GM21825 (cell line): ENCODE data around the gene CAPN2.

Source experiments
- ATAC-seq: cut with Tn5 transposase; IDR thresholded peaks from one replicate; pipeline ENCODE4 v1.9.1; 2021; ENCODE audit warnings: mild to moderate bottlenecking, moderate library complexity; ENCODE audit not compliant: unreplicated experiment

Gene CAPN2

DNA sequence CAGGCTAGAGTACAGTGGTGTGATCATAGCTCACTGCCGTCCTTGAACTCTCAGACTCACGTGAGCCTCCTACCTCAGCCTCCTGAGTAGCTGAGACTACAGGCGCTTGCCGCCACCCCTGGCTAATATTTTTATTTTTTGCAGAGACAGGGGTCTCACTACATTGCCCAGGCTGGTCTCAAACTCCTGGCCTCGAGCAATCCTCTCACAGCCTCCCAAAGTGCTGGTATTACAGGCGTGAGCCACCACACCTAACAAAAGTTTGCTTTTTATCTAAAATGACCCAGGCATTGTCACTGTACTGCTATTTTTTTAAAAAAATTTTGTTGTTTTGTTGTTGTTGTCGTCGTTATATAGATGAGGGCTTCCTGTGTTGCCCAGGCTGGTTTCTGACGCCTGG is 46.4 kb downstream of the CAPN2 start:
- no peak for ATAC-seq

DNA sequence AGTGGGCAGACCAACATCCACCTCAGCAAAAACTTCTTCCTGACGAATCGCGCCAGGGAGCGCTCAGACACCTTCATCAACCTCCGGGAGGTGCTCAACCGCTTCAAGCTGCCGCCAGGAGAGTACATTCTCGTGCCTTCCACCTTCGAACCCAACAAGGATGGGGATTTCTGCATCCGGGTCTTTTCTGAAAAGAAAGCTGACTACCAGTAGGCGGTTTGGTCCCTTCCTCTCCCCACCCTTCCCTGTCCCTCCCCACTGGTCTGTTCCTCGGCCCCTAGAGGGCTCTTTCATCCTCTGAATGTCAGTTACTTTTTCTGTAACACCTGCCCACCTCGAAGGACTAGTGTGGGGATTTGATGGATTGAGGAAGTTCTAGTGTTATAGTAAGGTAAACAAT is 46.9 kb downstream of the CAPN2 start:
- no peak for ATAC-seq

DNA sequence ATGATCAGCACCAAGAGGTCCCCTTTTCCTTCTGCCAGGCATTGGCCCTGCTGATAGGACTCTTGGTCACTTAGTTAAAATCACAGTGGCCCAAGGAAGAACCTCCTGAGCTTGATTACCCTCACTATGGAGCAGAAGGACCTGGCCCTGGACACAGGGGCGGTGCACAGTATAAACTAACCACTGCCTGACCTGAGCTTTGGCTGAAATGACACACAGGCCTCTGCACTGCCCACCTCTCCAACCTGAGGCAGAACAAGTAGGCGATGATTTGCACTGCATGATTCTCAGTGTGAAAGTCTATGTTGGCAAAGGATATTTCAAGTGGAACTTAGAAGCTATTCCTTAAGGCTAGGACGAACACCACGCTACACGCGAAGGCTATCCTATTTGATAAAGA is 48.5 kb downstream of the CAPN2 start:
- no peak for ATAC-seq

DNA sequence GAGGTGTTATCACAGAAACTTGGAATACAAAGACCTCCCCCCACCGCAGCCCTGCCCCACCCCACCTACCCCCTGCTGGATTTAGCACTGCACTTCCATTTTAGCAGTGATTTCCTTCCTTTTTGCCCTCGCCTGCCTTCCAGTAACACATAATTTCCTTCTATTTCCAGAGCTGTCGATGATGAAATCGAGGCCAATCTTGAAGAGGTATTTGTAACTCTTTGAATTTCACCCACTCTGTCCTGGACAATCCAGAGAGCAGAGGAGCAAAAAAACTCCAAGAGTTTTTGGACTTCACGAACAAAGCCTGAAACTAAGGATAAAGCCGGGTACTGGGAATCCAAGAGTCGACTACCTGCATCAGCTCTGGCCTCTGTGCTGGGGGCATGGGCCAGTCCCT is 49.1 kb downstream of the CAPN2 start:
- ATAC-seq: no peak

DNA sequence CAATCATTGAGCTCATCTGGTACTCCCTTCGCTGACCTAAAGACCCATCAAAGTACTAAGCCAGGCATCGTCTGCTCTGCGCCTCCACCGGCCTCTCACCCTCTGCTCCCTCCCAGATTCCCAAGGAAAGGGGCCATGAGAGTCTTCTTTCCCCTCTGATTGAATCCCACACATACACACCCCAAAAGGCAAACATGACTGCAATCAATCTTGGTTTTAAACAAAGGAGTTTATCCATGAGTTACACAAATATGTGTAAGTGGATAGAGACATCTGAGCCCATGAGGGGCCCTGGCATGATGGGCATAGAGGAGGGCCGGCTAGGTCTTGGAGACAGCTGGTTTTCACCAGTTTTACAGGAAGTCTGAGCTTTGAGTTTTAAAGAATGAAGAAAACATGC is 50.9 kb downstream of the CAPN2 start:
- no peak for ATAC-seq

DNA sequence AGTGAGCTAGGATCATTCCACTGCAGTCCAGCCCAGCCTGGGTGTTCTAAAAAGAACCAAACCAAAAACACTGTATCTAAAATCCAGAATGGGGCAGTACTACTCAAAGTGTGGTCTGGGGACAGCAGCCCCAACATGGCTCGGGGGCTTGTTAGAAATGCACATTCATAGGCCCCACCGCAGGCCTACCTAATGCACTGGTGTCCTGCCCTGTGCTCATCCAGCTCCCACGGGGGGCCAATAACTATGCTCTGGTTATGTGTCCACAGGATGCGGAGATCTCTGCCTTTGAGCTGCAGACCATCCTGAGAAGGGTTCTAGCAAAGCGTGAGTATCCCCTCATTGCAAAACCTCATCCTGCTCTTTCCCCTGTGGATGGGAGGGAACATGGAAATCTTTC is 51.5 kb downstream of the CAPN2 start:
- ATAC-seq: no peak

DNA sequence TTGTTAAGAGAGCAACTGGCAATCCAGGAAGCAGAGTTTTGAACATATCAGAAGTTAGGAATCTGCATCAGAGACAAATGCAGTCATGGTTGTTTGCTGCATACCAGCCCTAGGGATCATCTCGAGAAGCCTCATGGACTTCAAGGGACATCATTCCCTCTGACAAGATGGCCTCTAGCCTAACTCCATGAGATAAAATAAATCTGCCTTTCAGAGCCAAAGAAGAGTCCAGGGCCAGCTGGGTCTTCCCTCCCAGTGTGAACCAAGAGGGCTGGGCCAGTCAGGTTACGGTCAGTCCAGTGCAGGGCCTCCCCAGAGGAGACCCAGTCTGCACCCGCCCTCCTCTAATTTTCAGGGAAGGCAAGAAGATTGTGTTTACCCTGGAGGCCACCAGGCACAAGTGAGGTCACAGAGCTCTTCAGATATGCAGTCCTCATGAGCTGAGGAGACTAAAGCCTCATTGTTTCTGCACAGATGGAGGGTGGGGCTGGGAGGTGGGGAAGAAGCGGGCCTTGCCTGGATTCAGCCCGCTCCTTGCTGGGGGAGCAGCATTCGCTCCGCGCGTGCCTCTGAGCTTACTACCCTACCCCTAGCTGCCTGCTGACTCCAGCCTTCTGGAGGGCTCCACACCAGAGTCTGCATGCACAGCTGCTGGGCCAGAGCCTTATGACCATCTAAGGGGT is 52.8 kb downstream of the CAPN2 start:
- no peak for ATAC-seq

DNA sequence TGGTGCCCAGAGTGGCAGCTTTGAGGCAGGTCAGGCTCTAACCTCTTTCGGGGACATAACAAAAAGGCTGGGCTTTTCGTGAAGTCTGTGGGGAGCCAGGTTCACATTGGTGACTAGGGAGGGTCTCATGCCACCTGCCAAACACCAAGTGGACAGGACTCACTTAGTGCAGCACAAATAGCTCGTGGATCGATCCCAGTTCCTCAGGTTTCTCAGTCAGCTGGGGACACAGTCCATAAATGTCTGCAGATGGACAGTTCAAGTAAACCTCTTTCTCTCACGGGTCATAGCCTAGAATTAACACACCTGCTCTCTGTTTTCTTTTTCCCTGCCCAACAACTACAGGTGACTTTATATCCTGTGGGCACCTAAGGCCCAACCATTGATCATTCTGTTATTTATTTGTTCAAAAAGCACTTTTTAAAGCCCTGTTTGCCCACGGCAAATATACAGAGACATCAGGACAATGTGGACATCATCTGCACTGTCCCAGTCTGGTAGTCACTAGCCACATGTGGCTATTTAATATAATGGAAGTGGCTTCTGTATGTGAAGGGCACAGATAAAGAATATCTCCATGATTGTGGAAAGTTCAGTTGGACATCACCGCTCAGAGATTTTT is 53.5 kb downstream of the CAPN2 start:
- no peak for ATAC-seq

DNA sequence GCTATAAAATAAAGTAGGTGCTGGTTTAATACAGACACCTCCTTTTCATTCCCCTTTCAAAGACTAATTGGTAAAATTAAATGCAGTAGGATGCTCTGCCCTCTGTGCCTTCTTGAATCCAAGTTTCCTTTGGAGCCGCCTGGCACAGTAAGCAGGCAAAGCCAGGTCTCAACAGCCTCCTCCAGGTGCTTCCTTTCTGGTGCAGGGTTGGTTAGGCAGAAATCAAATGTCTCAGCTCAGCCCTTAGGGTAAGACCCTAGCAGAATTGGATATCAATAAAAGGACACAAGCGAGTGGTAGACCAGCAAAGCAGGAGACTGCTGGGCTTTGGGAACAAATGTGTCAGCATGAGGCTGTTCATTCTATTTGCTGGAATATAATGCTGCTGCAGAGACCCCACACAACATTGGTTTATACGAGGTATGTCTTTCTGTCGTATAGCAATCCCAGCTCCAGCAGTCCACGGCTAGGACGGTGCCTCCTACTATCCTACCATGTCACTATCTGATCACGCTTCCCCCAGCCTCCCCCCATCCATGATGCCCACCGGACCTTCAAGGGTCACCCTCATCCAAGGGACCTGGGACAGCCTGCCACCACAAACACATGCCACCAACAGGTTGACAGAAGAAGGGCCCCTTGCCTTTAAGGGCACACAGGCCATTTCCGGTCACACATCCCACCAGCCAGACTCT is 58.4 kb downstream of the CAPN2 start:
- ATAC-seq: no peak

DNA sequence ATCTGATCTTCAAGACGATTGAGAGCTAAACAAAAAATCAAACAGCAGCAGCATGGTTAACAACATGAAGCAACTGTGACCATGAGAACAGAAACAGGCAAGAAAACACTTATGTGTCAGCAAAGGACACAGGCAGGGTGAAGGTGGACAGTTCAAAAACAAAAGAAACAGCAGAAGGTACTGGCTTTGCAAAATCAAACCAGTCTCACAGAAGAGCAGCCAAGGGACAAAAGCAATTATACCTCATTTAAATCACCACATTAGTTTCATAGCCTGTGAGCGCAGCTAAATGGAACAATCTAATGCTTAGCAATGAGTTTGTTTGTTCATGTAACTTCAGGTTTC is 59.1 kb downstream of the CAPN2 start:
- ATAC-seq: no peak

DNA sequence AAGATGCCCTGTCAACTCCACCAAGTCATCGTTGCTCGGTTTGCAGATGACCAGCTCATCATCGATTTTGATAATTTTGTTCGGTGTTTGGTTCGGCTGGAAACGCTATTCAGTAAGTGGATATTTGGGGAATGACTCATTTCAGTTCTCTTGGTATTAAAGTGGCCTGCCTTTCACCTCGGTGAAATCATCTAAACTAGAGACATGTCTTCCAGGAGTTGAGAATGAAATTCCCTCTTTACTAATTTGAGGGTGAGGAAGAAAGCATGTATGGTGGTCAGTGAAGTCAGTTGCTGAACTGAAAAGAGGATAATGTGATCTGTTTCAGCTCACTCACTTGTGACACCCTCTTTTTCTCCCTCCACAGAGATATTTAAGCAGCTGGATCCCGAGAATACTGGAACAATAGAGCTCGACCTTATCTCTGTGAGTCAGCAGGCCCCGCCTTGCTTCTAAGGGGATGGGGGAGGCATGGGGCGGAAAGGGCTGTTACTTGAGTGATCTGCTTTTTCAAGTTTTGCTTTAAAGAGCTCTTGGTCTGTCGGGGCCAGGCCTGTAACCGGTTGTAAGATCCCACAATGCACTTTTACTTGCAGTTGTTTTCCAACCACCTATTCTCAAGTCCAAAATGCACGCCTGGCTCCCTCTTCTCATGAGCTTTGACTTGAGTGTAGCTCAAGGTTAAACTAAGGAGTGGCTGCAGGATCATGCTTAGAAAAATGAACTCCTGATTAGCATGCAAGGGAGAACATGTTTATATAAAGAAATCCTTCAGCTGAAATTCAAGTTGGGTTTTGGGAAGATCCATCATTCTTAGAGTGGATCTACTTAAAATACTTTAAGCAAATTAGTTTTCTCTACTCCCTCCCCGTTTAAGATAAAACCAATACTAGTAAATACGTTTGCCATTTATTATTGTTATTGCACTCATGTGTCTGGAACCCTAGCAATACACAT is 59.8 kb downstream of the CAPN2 start:
- no peak for ATAC-seq

DNA sequence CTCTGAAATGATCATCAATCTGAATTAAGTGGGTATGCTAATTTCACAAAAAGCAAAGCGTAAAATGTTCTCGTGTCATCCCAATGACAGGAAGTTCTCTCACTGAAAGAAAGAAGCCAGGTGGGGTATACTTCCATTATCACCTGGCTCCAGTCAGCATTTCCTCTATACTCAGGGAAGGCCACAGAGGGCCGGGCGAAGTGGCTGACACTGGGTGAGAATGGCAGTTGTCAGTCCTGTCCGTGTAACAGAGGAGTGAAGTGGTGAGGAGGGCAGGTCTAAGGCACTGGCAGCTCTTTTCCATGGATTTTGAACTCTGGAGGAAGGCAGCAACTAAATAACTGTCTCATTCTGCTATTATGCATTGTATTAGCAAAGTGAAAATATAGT is 60.4 kb downstream of the CAPN2 start:
- ATAC-seq: no peak

DNA sequence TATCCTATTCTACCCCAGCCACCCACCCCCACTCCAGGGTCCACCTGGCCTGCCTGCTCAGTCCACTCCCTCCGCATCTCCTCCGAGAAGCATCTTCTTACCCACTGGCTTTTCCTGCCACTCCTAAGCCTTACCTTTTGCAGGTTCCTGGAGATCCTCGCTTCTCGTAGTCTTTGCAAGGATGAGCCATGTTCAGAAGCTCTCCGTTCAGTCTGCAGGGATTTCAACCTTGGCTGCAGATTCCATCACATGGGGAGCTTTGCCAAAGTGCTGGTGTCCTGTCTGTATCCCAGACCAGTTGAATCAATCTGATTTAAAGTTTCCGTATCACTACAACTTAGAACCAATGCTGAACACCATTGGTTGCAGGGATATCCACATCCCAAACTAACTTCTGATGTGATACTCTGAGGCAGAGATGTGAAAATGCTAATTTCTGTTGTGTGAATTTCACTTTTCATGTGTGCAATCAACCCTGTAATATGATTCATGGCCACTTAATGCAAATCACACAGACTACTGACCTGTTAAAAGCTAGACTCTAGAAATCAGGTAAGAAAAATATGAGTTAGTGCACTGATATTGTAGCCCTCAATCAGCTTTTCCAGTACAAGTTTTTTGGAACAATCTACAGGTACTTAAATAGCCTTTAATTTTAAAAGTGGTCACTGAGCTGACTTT is 61.9 kb downstream of the CAPN2 start:
- no peak for ATAC-seq

DNA sequence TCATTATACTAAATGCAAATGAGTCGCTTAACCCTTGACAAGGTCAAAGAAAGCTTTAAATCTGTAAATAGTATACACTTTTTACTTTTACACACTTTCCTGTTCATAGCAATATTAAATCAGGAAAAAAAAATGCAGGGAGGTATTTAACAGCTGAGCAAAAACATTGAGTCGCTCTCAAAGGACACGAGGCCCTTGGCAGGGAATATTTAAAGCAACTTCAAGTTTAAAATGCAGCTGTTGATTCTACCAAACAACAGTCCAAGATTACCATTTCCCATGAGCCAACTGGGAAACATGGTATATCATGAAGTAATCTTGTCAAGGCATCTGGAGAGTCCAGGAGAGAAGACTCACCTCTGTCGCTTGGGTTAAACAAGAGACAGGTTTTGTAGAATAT is 62.7 kb downstream of the CAPN2 start:
- ATAC-seq: no peak

DNA sequence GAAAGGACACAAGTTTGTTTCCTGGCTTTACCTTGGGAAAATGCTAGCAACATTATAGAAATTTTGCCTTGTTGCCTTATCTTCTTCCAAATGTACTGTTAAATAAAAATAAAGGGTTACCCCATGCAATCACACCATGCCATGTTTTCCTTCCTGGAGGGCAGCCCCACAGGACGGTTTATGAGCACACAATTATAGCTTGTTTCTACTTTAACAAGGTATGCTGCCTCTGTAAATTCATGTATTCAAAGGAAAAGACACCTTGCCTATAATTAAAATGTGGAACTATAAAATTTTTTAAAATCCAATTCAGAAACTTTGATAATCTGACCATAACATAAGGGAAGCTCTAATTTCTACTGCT is 63.4 kb downstream of the CAPN2 start:
- no peak for ATAC-seq

DNA sequence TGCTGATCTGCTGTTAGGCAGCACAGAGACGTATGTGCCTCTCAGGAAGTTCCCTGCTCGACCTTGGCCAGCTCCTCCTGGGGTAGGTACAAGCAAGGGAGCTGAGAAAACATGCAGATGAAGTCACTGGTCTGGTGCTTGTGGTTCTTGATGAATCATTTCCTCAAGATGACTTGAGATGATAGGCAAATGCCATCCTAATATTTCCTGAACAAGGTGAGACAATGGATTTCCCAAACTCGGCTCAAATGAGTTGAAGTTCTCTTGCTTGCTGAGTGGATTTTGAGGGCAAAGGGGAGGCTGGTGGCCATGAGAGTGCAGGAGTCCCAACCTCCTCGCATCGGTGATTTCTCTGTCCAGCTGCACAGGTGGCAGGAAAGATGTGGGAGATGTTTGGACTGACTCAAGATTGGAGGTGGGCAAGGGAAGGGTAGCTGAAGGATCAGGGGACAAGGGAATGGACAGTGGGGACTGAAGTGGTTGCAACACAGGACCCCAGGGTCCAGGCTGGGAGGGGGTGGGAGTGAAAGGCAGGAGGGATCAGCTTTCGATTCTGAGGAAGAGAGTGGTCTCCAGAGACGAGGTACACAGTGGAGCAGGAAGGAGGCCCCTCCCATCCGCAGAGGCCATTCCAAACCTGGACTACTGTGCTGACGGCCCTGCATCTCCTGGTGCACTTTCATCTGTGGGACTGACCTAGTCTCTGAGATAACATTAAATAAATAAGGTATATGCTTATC is 63.9 kb downstream of the CAPN2 start:
- ATAC-seq: no peak

DNA sequence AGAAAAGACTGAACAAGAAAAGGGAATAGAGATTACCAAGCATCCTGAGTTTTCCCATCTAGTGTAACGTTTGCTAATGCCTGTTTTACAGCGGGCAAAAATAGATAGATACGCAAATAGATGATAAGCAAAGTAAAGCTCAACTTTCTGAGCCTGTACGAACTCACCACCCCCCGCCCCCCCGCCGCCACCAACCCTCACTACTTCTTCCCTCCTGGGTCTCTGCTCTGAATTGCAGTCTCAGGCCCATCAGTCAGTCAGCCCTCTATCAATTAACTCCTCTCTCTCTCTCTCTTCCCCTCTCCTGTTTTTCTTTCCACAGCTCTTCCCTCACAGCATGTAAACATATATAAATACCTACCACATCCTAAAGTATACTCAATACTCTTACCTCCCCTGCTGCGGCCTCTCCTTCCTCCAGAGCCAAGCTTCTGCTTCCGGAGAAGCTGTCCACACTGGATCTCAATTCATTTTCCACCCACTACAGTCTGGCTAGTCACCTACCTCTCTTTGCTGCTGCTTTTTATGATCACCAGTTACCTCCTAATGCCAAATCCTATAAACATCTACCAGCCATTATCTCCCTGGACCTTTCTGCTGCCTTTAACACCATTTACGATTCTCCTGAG is 64.6 kb downstream of the CAPN2 start:
- no peak for ATAC-seq

DNA sequence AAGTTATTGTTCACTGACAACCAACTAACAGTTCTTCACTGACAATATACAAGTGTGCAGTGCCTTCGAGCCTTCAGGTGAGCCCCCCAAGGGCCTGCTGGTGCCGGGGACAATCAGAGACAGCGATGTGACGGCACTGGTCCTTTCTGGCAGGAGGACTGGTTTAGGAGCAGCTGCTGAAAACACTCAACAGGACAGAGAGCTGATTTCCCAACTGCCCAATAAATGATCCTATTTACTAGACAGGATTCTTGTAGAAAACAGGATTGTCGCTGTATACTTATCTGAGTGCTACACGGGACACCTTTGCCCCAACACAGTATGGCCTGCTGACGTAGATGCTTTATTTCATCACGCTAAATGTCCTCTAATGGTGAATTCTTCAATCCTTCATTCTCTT is 68.0 kb downstream of the CAPN2 start:
- no peak for ATAC-seq

DNA sequence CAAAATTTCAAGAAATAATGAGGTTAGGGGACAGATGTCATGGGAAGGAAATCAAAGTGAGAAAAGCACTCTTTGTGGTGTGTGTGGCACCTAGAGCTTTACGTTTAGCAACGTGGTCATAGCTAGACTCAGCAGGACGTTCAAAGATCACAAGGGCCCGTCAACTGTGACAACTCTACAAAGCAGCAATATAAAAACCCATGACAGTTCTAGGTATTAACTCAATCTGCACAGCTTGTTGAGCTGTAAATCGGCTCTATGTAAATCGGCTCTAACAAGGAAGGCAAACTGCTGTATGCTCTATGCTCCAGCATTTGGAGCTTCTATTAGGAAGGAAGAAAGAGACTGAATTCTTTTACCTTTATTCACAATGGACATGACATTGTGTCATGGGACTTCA is 68.6 kb downstream of the CAPN2 start:
- ATAC-seq: no peak

DNA sequence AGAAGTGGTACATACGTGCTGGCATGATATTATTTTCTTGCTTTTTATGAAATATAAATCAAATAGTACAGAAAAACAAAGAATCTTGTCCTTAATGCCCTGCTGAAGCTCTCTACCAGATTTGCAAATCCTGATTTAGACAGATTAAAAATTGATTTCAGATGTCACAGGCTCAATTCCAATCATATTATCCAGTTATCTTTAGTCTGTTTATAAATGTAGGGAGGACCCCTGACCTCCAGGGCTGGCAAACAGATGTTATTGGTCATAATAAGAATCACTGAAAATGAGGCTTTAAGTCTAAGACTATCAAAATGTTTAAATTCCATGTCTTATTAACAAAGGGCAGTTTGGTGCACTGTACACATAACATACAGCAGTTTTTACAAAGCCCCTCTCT is 71.3 kb downstream of the CAPN2 start:
- no peak for ATAC-seq
